GM12872 (cell line): ENCODE data around the gene CDH23.

Experiments used
- CTCF ChIP-seq: IDR thresholded peaks from 3 replicates; pipeline ENCODE4 v1.5.1; 2011; ENCODE audit warnings: low read depth, mild to moderate bottlenecking, low read length, moderate library complexity; ENCODE audit not compliant: insufficient read depth

The CDH23 gene

GRCh38 chr10:71419750-71420149 is 23.0 kb downstream of the CDH23 start:
- TF ChIP-seq CTCF: no peak

GRCh38 chr10:71421075-71421434 is 24.3 kb downstream of the CDH23 start:
- no peak for TF ChIP-seq CTCF

GRCh38 chr10:71423250-71423649 is 26.5 kb downstream of the CDH23 start:
- TF ChIP-seq CTCF: no peak

- TF ChIP-seq CTCF: no peak
Measured at GRCh38 chr10:71423901-71424300, 27.2 kb downstream of the CDH23 start.

- TF ChIP-seq CTCF: no peak
Measured at GRCh38 chr10:71424496-71425194, 27.9 kb downstream of the CDH23 start.

- no peak for TF ChIP-seq CTCF
Measured at GRCh38 chr10:71426058-71426605, 29.4 kb downstream of the CDH23 start.

- no peak for TF ChIP-seq CTCF
Measured at GRCh38 chr10:71427246-71427645, 30.5 kb downstream of the CDH23 start.
